Prostate gland (tissue), 2 donors: ENCODE results near the gene MS4A7.

Experiments used
- CTCF ChIP-seq, 4 experiments: fragments of 200-600 bp in 2 of 4; fragments of 450-650 bp in 2 of 4; sonication (generic) in 2 of 4; IDR thresholded peaks; 1 replicate in 3 of 4; 2 replicates in 1 of 4; pipeline ENCODE4 v1.5.1; 2016 to 2019; ENCODE audit warnings: antibody characterized with exemption in 4 of 4, mild to moderate bottlenecking in 2 of 4, moderate library complexity in 2 of 4
- POLR2AphosphoS5 ChIP-seq: sonication (generic); formaldehyde crosslinking; IDR thresholded peaks from one replicate; pipeline ENCODE4 v1.6.1; 2017; ENCODE audit warnings: antibody characterized with exemption

GRCh38 chr11:60357771-60358170, 20.6 kb upstream of the MS4A7 start:
- TF ChIP-seq CTCF (IDR thresholded peaks at IDR 0.05) (no peak), POLR2AphosphoS5 (no peak)
